ENCODE data around the gene MACROD1. TPM values are rescaled to one million over a fixed set of nuclear protein-coding genes. Genes with fewer than 3 reads are reported as not detected.

The MACROD1 gene
- total and polyA plus RNA-seq, 2 of the 13 experiments (the other 11 are each of a cell fraction or from before 2014, with no cell fraction given): 23.1 to 34.5 TPM

DNA sequence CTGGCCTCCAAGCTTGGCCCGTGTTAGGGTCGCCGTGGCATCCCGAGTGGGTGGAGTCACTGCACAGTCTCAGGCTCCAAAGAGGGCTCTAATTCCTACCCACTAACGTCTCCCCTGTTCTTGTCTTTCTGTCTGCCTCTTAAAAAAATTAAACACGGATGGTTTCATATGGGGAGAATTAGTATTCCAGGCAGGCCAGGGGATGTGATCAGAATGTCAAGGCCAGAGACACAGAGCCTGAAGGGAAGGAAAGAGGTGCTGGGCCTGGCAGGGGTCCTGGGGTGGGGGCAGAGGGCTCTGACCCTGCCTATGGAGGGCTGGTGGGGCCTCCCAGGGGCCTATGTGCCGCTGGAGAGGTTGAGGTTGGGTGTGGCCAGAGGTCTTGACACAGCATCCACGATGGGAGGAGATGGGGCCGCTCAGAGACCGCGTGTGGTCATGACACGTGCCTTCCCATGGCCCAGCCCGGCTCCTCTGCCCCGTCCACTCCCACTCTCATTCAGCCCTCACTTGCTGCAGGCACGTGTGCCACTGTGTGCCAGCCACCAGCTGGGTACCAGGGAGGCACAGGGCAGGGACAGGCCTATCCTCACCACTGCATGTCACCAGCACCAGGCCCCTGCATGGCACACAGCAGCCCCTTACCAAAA, 73.7 kb downstream of the MACROD1 start:
- ChIA-PET CTCF (ENCODE audit: low intra/inter-chr PET ratio, low total read pairs) (interaction anchor here (1.3 kb wide), 1 partner anchor 54 kb away, joined by 3 read pairs; no protein-coding TSS in a partner anchor), POLR2A (no interaction called here)
- peaks cover 58% of the 10 kb centered on the region for H3K4me1 ChIP-seq (ENCODE audit: insufficient read depth, low read length)
- H3K9me3 ChIP-seq (ENCODE audit: low read length): no peaks in the 10 kb centered on the region
- in situ Hi-C loops (cut with HindIII; ENCODE audit: extremely low pct_ligation_motif_present, low pct_unique_long_range_greater_than_20kb) (no loop called here), intact Hi-C loops (cut with micrococcal nuclease; ENCODE audit: unreplicated experiment) (no loop called here)
- H3K4me2 ChIP-seq (ENCODE audit: low read depth, low read length): no peak overlapping the region; the same call in 1 of the 2 replicates
- H3K27me3 ChIP-seq (ENCODE audit: control insufficient read depth in 1 of 2, insufficient read depth in 2 of 2, low read length in 2 of 2): no peaks in the 10 kb centered on the region
- H3K4me3 ChIP-seq (replicated peaks in 1 of 3; ENCODE audit: insufficient read depth in 1 of 3, low read depth in 2 of 3, low read length in 3 of 3): no peak overlapping the region
- no peak overlapping the region for H3K9ac ChIP-seq (ENCODE audit: insufficient read depth, low read depth, low read length)
- no peak for FAIRE-seq
- 60% methylated on average over 6 of the region's 15 CpGs for WGBS (ENCODE audit: low lambda C conversion rate)
- H2AFZ ChIP-seq (ENCODE audit: low read length): no peak overlapping the region
- no peaks in the 10 kb centered on the region for H3K79me2 ChIP-seq (ENCODE audit: insufficient read depth, low read length)
- TF ChIP-seq, protein P1, sequence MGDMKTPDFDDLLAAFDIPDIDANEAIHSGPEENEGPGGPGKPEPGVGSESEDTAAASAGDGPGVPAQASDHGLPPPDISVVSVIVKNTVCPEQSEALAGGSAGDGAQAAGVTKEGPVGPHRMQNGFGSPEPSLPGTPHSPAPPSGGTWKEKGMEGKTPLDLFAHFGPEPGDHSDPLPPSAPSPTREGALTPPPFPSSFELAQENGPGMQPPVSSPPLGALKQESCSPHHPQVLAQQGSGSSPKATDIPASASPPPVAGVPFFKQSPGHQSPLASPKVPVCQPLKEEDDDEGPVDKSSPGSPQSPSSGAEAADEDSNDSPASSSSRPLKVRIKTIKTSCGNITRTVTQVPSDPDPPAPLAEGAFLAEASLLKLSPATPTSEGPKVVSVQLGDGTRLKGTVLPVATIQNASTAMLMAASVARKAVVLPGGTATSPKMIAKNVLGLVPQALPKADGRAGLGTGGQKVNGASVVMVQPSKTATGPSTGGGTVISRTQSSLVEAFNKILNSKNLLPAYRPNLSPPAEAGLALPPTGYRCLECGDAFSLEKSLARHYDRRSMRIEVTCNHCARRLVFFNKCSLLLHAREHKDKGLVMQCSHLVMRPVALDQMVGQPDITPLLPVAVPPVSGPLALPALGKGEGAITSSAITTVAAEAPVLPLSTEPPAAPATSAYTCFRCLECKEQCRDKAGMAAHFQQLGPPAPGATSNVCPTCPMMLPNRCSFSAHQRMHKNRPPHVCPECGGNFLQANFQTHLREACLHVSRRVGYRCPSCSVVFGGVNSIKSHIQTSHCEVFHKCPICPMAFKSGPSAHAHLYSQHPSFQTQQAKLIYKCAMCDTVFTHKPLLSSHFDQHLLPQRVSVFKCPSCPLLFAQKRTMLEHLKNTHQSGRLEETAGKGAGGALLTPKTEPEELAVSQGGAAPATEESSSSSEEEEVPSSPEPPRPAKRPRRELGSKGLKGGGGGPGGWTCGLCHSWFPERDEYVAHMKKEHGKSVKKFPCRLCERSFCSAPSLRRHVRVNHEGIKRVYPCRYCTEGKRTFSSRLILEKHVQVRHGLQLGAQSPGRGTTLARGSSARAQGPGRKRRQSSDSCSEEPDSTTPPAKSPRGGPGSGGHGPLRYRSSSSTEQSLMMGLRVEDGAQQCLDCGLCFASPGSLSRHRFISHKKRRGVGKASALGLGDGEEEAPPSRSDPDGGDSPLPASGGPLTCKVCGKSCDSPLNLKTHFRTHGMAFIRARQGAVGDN (CRISPR knock-in tag; IDR thresholded peaks at IDR 0.05): peak; percentile 52
- peak; percentile 42; the same call in 1 of the 2 replicates for TF ChIP-seq MYC (CRISPR knock-in tag; IDR thresholded peaks at IDR 0.05; ENCODE audit: borderline replicate concordance)
- TF ChIP-seq, protein P2, sequence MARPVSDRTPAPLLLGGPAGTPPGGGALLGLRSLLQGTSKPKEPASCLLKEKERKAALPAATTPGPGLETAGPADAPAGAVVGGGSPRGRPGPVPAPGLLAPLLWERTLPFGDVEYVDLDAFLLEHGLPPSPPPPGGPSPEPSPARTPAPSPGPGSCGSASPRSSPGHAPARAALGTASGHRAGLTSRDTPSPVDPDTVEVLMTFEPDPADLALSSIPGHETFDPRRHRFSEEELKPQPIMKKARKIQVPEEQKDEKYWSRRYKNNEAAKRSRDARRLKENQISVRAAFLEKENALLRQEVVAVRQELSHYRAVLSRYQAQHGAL (CRISPR knock-in tag; IDR thresholded peaks at IDR 0.05; ENCODE audit: not compliant biosample characterization): no peak
- no peak for TF ChIP-seq RFX3 (CRISPR knock-in tag; IDR thresholded peaks at IDR 0.05)
- TF ChIP-seq HNRNPL (IDR thresholded peaks at IDR 0.05; ENCODE audit: low read depth, low read length): peak; percentile 85
- H3K36me3 ChIP-seq (replicated peaks in 1 of 2; ENCODE audit: control insufficient read depth in 1 of 2, insufficient read depth in 2 of 2, low read length in 2 of 2): no peaks in the 10 kb centered on the region
- peak; percentile 21 for ATAC-seq
- H3K27ac ChIP-seq (ENCODE audit: extremely low read length, insufficient read depth, low read length): no peak overlapping the region
- H4K20me1 ChIP-seq (ENCODE audit: insufficient read depth, low read length): peaks cover 9% of the 10 kb centered on the region; the same call in 1 of the 2 replicates
- no peak for DNase-seq (ENCODE audit: low spot score)
- no TSS peak for BruUV-seq (replicated peaks)

All from HepG2 (cell line).